Stimulated activated CD4-positive, alpha-beta T cell treated with anti-CD3 and anti-CD28 coated beads, Interleukin-2, amount 100 ng/mL, for 24 hours (primary cell): ENCODE measurements around the gene BOC.

ENCODE experiments used
- DNase-seq, 2 donors: peaks; one replicate each; pipeline ENCODE4 v3.0.0-alpha.2; 2020

Gene BOC

DNA sequence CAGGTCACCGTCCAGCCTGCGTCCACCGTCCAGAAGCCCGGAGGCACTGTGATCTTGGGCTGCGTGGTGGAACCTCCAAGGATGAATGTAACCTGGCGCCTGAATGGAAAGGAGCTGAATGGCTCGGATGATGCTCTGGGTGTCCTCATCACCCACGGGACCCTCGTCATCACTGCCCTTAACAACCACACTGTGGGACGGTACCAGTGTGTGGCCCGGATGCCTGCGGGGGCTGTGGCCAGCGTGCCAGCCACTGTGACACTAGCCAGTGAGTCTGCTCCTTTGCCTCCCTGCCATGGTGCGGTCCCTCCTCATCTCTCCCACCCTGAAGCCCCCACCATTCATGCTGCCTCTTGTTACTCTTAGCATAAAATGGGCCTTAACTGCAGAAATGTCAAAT is 39.2 kb downstream of the BOC start:
- no peak for DNase-seq

DNA sequence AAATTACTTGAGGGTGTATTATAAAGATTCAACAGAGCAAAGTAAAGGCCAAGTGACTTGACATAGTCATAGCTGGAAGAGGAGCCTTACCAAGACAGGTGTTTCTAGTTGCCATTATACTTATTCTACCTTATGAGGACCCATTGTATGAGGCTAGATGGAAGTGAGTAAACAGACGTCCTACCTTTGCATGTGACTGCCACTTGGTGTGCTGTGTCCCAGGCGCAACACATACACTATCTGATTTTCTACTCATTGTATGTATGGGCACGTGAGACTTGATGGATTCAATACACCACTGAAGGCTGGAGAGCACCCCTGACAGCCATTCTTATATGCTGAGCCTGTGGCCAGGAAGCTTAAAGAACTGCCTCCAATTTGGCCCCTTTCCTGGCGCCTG is 40.5 kb downstream of the BOC start:
- no peak for DNase-seq

DNA sequence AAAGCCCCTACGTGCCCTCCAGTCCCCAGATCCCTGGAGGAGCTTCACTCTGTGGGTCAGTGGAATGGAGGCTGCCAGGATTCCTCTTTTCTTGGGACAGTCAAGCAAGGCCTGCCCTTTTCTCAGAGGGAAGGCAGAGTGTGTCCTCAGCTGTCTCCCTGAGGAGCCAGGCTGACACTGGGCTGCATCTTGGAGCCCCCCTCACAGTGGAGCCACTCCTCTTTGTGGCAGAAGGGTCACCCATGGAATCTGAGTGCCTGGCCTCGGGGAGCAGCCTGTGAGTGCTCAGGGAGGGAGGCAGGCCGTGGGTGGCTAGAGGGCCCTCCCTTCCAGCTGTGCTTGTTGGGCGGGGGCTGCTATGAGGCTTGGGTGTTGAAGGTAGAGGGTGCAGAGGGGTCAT is 41.2 kb downstream of the BOC start:
- DNase-seq, result no peak

DNA sequence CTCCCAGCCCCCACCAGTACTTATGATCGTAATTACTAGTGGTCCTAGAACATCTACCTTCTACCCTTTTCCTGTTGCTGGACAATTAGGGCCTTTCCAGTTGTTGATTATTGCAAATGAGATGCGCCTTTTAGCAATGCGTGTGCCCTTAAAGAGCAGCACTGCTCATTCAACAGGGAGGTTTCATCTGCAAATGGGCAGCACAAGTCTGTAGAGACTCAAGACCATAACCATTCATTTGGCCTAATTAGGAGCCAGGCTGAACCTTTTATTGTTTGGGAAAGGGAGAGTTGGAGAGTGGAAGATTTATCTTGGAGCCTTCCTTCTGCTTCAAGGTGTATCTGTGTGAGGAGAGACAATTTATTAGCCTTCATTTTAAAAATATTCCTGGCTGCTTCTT is 42.3 kb downstream of the BOC start:
- no peak for DNase-seq

DNA sequence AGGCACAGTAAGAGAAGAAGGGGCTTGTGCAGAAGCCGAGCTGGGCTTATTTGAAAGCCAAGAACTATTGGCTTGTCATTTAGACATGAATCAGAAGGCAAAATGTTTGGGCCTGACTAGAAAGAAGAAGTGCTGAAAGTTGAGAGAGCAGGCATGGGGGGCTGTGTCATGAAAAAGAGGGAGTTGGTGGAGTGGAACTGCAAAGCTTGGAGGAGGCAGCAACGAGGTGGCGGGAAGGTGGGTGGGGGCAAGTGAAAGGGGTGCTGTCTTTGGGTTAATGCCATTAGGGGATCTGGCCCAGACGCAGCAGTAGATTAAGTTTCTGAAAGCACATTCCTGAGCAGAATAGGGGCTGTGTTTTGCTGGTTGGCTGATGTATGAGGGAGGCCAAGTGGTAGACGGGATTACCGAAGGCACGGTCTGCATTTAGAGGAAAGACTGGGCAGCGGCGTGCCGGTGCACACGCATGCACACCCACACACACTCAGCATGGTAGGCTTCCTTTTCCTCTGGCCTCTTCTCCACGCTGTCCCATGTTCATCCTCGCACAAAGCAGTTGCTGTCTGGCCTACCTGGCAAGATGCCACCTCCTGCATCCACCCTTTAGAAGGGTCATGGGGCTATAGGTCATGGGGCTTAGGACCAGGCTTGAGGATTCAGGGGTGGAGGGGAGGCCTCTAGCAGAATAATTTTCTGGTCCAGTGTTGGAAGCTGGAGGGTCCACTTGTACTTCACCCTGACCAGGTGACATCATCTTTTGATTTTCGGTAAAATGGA is 43.0 kb downstream of the BOC start:
- DNase-seq, result no peak

DNA sequence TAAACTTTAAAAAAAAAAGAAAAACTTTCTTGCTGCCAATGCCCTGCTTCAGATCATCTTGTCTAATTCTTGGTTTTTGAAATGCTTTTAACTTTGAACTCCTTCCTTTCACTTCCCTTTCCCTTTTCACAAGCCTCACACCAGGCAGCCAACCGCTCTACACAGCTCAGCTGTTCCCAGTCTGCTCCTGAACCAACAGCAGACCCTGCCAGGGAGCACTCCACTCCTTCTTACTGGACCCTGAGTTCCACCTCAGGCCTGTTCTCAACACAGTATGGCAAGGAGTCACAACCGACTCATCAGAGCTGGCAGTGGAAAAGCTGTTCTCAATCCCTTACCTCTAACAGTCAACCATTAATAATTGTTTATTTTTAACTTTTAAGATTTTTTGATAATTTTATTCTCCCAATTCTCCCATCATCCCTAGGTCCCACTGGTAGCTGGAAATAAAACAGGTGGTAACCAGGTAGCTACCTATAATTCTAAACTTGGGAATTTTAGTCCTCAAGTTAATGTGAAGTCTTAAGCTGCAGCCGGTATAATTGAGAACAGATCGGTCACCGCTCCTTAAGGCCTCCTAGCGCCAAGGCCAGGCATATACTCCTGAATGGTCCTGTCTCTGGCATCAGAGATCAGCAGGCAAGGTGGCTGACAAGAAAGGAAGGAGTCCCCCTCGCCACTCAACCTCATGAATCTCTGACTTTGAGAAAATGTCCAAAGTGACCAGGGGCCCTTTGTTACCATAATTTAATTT is 43.9 kb downstream of the BOC start:
- no peak for DNase-seq

DNA sequence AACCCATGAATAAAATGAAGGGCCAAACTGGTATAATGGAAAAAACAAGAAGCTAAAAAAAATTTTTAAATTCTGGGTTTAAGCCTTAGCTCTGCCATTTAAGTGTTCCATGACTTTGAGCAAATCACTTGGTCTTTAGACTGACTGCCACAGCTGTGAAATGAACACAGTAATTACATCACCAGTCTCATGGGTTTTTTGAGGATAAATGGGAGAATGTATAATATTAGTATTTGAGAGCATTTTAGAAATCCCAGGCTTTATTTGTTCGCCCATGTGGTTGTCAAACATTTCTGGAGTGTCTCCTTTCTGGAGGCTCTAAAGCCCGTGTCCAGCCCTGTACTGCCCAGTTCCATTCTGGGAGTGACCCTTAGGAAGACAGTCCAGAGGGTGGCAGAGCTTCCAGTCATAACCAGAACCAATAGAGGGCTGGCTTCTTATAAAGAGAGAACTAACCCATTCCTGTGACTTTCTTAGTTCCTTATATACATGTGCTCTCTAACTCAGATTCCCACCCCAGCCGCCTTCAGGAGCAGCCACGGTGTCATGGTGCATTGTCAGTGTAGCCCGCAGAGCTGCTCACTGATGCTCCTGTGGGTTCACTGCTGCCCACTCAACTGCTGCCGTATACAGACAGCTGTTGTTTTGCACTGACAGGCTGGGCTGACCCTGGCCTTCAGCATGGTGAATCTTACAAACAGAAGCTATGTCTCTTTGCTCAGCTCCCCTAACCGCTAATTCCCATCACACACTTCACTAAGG is 44.7 kb downstream of the BOC start:
- DNase-seq, result no peak

DNA sequence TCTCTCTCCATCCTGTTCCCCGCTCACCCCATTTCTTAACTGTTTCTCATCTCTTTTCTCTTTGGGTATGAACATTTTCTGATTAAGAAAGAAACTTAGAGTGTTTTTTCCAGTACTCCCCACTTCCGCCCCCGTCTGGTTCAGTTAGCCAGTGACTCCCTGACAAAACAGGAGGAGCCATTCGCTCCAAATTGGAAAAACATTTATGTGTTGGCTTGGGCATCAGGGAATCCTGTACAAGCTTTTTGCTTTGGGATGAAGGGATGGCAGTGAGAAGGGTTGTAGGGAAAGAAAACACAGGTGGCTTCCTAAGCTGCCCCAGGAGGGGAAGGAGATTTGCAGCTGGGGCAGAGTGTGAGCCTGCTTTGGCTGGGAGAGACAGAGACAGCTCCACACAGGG is 47.0 kb downstream of the BOC start:
- no peak for DNase-seq

DNA sequence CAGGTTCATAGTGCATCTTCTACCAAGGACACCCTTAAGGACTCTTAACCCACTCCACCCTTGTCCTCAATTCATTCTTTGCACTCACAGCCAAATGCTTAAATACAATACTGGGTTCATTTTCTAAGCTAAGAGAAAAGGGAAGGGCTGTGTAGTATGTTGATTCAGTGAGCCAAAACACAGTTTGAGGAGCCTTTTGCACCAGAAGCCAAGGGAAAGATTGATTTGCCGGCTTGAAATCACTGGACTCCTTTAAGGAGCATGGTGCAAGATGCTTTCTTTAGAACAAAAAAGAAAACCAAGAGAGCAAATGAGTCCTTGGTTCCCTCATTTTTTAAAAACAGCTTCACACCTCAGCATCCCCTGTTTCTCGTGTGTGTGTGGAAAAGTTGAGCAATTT is 47.8 kb downstream of the BOC start:
- DNase-seq, result no peak

DNA sequence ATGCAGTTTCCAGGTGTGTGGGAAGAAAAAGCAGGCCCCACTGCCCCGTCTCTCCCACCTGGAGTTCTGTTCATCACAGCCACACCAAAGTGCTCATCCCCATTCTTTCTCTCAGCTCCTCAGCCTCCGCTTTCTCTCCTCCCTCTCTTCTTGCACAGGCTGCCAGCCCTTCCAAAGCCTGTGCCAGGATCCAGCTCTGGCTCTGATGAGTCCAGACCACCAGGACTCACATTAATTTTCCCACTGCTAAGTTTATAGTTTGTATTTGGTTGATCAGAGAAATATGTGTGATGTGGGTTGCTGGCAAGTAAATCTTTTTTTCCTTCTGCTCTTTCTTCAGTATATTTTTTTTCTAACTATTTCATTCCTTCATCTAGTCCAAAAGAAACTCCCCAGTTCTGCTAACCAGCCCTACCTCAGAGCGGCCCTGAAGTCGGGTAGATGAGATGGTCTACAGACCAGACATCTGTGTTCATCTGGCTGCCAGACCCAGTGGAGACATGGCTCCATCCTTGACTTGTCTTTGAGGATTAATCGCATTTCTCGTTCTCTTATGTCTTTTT is 49.8 kb downstream of the BOC start:
- DNase-seq, result no peak

DNA sequence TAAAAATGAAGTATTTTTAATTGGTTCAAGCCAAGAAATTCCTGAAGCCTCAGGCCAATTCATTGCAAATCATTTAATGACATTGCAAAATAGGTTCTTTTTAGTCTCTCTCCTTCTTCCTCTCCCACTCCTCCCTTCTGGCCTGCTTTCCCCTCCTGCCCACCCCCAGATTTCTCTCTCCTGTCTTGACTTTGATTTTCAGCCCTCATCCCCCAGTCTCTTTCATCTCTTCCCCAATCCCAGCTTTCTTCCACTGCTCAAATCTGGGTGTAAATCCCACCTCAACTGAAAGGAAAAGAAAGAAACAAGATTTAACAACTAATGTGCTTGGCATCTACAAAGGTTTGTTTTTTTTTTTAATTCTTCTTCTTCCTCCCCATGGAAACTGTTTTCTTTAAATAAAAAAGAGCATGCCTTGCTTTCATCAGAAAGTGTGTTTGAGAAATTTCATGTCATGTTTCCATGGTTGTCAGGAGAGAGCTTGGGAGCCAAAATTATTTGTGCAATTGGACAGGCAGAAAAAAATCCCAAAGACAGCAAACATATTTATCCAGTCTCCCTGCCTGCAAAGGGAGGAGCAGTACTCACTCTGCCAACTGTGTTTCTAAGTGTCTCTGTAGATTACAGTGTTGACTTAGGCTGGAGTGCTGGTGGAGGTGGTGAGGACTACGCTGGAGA is 50.4 kb downstream of the BOC start:
- DNase-seq, result no peak

DNA sequence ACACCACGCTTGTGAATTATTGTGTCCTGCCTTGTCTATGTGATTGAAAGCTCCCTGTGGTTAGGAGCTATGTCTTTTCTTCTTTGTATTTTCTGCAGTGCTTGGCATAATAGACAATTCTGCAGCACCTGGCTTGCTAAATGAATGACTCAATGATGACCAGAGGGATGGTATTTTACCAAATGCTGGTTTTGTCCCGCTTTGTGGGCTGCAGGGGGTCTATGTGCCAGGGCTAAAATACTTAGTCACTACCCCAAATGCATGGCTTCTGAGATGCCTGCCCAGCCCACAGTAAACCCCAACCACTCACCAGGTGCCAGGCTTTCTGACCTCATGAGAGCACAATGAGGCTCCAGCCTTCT is 50.9 kb downstream of the BOC start:
- DNase-seq, result no peak

DNA sequence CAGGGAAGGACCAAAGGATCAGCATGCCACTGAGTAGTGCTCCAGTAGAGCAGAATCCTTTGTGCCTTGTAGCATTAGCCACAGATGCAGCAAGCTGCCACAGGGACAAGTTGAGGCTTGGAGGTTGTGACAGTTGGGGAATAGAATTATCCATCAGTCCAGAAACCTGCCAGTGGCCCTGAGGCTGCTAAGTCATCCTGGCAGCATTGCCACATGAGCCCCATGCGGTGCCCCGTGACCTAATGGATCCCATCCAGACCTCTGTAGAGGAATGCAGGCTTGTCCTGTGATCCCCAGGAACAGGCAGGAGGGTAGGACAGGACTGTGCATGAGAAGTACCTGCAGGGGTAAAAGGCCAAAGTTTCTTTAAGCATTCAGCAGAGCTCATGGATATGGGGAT is 51.7 kb downstream of the BOC start:
- DNase-seq, result no peak

DNA sequence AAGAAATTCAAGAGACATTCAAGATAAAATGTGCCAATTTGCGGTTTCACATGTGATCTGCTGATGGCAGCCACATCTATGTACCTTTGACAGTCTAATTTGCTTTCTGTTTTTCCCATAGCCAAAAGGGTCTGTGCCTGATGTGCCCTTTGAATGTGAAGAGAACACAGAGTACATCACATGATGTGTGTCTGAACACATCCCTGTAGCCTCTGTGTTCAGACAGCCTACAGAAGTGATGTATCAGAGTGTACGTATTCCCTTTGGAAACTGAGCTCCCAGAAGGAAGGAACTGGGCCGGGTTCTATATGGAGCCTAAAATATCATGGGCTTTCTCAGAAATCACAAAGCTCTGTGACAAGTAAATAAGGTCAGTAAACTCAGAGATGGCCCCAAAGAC is 52.4 kb downstream of the BOC start:
- no peak for DNase-seq

DNA sequence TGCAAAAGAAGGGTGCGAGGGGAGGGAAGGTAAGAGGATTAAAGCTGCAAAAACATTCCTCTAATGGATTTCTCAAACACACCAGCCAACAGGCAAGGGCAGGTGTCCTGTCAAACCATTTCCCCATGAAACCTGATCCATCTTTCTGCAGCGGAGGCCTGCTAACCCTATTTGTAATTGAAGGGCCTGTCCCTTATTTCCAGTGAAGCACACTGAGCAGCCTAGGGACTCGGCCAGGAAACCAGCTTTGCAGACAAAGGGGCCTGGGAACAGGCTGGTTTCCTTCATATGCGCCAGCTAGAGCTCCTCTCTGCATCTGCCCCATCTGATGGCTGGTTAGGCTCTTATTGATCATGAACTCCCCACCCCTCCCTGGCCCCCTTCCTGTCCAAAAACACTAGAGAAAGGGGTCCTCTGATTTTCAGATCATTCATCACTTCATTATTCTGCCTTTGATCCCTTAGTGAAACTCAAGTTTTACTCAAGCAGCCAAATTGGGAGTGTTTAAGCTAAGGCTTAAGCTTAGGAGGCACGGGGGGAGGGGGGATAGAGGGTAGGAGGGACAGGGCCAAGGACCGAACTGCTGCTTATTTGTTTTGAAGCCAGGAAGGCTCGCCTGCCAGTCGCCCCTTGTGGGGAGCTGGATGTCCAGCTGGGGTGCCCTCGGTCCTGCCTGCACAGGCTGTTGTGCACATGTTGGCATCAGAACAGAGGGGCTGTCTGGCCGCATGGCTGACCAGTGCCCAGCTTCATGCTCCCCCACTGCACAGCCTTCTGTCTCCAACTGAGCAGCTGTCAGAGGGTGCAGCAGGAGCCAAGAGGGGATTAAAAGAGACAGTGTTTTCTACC is 53.1 kb downstream of the BOC start:
- DNase-seq, result no peak

DNA sequence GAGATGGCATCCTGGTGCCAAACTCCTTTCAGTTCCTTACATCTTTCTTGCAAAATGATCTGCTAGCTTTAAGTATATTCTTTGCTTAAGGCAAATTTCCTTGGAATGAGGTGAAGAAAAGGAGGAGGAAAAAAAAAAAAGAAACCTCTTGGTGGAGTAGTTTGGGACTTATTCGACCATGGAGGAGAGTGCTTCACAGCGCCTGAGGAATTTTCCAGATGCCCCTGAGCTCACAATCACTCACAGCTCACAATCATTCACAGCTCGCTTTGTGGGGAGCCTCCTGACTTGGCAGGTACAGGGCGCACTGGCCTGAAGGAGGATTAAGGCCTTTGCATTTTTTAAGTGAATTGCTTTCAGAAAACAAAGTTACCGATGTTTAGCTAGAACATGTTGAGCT is 53.9 kb downstream of the BOC start:
- DNase-seq, result no peak

DNA sequence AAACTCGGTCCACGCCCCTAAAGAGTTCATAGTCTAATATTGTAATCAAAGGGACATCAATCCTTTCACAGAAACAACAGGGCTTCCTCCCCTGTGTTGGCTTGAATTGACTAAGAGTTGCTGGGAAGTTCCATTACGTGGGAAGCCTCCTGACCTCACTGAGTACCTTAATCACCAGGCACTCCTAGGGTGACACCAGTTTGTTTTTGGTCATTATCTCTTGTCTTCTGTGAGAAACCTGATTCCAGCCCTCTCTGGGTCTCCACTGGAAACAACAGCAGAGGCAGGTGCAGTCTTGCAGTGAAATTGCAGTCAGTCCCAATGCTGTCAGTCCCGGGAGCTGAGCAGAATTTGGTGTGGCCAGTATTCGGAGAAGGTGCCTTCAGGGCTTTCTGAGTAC is 55.4 kb downstream of the BOC start:
- no peak for DNase-seq

DNA sequence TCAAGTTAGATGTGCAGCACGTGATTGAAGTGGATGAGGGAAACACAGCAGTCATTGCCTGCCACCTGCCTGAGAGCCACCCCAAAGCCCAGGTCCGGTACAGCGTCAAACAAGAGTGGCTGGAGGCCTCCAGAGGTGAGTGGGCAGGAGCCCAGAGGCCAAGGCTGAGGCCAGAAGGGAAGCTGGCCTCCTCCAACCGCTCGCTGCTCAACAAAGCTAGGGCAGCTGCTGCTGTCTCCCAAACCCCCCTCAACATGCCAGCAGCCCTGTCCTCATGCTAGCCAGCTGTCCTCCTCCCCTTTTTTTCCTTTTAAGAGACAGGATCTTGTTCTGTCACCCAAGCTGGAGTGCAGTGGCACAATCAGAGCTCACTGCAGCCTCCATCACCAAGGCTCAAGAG is 57.0 kb downstream of the BOC start:
- no peak for DNase-seq

DNA sequence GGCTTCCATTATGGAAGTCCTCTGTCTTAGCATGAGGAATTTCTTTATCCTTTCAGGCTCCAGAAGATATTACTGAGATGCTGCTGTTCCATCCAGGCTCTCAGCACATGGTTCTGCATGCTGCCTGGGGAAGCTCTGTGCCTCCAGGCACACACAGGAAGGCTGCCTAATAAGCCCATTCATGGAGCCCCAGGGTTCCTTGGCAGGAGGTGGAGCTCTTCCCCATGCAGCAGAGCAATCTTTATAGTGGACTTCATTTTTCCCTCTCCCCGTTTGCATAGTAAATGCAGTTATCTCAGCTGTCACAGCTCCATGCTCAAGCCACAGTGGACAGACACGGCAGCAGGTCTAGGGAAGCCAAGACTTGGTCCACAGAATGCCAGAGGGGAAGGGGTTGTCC is 57.6 kb downstream of the BOC start:
- DNase-seq, result no peak

DNA sequence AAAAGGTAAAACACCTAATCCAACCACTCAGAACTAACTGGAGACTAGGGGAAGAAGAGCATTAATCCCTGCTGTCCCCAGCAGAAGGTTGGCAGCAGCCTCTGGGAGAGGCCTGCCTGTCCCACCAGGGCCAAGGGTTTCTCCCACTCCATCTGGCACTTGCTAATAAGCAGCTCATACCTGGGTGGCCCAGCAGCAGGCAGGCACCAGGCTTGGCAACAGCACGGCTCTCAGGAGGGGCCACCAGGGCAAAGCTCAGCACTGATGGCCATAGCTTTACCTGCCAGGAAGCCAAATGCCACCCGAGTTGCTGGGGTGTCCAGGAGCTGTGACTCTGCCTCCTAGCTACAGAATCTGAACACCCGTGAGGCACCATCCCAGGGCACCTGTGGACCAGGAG is 58.3 kb downstream of the BOC start:
- no peak for DNase-seq

DNA sequence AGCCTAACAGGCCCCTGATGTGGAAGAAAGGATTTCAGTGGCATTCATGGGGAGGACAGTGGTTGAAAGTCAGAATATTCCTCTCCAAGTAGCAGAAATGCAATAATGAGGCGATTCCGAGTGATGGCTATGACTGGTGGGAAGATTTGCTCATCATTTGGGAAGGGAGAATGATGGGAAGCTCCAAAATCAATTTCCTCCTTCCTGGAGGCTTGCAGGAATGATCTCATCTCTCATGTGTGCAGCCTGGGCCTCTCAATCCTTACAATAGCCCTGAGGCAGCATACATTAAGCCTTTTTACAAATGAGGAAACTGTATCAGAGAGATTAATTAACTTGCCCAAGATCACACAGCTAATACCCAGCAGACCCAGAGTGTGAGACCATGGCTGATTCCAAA is 58.7 kb downstream of the BOC start:
- DNase-seq, result no peak

DNA sequence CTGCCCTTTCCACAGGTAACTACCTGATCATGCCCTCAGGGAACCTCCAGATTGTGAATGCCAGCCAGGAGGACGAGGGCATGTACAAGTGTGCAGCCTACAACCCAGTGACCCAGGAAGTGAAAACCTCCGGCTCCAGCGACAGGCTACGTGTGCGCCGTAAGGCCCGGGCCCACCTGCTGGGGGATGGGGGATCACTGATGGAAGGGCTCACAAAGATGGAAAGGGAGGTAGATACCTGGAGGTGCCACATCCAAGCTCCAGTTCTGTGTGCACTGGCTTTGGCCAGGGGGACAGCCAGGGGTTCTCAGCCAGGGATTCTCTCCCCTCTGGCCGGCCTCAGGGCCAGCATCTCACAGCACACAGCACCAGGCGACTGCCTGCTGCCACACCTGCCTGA is 59.4 kb downstream of the BOC start:
- DNase-seq, result no peak
